Gastrocnemius medialis (tissue), 4 donors: Measurements from ENCODE around the gene USP7. TPM values are rescaled to one million over a fixed set of nuclear protein-coding genes. Genes with fewer than 3 reads are reported as not detected.

ENCODE experiments used
- ATAC-seq, 2 donors: fragments of 150-250 bp; one replicate each; pipeline ENCODE4 v1.9.1; 2016
- DNase-seq, 2 donors: peaks; one replicate each; pipeline ENCODE4 v3.0.0-alpha.2; 2019
- H3K27ac ChIP-seq, 4 donors: fragments of 200-600 bp; sonication (generic); 1 replicate in 1 of 4; 2 replicates in 3 of 4; pipeline ENCODE4 v1.5.1; 2016 to 2018; ENCODE audit warnings: mild to moderate bottlenecking in 2 of 4, moderate library complexity in 1 of 4
- H3K27me3 ChIP-seq, 3 donors: fragments of 200-600 bp; sonication (generic) in 2 of 3; 1 replicate in 1 of 3; 2 replicates in 2 of 3; pipeline versions ENCODE4 v1.5.1 to v1.6.0; 2016 to 2019; ENCODE audit warnings: mild to moderate bottlenecking in 1 of 3, moderate library complexity in 1 of 3
- H3K36me3 ChIP-seq, 2 donors: fragments of 200-600 bp; sonication (generic) in 1 of 2; one replicate each; pipeline ENCODE4 v1.5.1; 2017 to 2018
- H3K4me1 ChIP-seq, 2 donors: fragments of 200-600 bp; sonication (generic) in 1 of 2; one replicate each; pipeline ENCODE4 v1.5.1; 2016 to 2017; ENCODE audit warnings: mild to moderate bottlenecking in 2 of 2
- H3K4me3 ChIP-seq, 4 donors: fragments of 200-600 bp; sonication (generic) in 3 of 4; 1 replicate in 1 of 4; 2 replicates in 3 of 4; pipeline ENCODE4 v1.5.1; 2016 to 2019; ENCODE audit warnings: mild to moderate bottlenecking in 2 of 4
- H3K9me3 ChIP-seq, 3 donors: fragments of 200-600 bp; sonication (generic) in 2 of 3; 1 replicate in 1 of 3; 2 replicates in 2 of 3; pipeline ENCODE4 v1.5.1; 2016 to 2019
- POLR2A ChIP-seq, 2 donors: fragments of 450-650 bp; IDR thresholded peaks; one replicate each; pipeline ENCODE4 v1.6.1; 2017; ENCODE audit warnings: antibody characterized with exemption in 2 of 2, mild to moderate bottlenecking in 2 of 2, moderate library complexity in 2 of 2
- in situ Hi-C, 4 donors: fragments of 200-750 bp; cut with MboI; loops; one replicate each; pipeline versions ENCODE4 v1.15.0 to v1.8.0; 2017; ENCODE audit warnings: low sequenced_read_pairs in 4 of 4
- intact Hi-C: fragments of 100-400 bp; cut with DNase I; formaldehyde crosslinking; loops from one replicate; pipeline ENCODE4 v1.15.1; 2023; ENCODE audit warnings: low total_unique reads
- total RNA-seq, 4 donors: library from RNA; depleted of rRNA; stranded (reverse); fragments of >200 nt; gene quantifications; one replicate each; pipeline versions ENCODE4 v1.1.0 to v1.2.3, GENCODE V29; 2016
- TF ChIP-seq, protein P1 (sequence below), 5 experiments: fragments of 450-650 bp in 3 of 5; fragments of 200-600 bp in 2 of 5; sonication (generic) in 2 of 5; IDR thresholded peaks in 4 of 5; conservative IDR thresholded peaks in 1 of 5; 1 replicate in 4 of 5; 2 replicates in 1 of 5; pipeline ENCODE4 v1.5.1; 2016 to 2019; ENCODE audit warnings: antibody characterized with exemption in 5 of 5, mild to moderate bottlenecking in 3 of 5, moderate library complexity in 3 of 5

The USP7 gene
- total RNA-seq, 4 donors from 2014 or later, result 79.7 to 99.2 (median 85.6) TPM

DNA sequence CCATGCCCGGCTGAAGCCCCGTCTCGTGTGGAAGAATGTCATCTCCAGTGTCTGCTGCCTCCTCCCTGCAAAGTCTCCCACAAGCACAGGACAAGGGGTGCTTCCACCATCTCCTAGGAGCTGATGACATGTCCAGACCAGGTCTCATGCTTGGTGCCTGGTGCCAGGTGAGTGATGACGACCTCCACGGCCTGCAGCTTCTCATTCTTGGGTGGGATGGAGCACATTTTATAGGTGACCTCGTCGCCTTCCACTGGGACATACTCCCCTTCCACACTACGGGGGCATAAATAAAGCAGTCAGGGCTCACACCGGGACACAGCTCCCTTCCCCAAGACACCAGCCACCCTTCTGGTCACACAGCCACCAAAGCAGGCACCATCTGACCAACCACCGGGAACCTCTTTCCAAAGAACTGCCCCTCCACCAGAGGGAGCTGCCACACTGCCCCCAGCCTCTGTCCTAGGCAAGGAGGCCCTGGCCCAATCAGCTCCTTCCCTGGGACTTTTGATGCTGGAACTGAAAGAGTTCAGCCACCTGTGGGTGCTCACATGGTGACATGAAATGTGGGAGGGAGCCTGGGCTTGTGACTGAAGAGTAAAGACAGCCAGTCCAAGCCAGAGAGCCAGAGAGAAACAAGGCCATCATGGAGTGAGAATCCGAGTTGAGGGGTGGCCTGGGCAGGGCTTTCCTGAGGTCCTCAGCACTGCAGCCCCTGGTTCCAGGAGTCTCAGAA, 108.5 kb downstream of the USP7 start:
- DNase-seq (no peak), ATAC-seq (no peak)
- H3K4me3 ChIP-seq, result no peak overlapping the region
- H3K36me3 ChIP-seq, result peaks cover 0 to 47% of the 10 kb centered on the region in 2 donors
- H3K27ac ChIP-seq, result peak overlapping the region in 1 of 4 donors; percentile 25
- intact Hi-C loops (no loop called here), in situ Hi-C loops (loop anchor here in 1 of 4 donors (10.0 kb wide), 1 partner anchor 50 kb away; no protein-coding TSS in a partner anchor)
- H3K27me3 ChIP-seq, result no peaks in the 10 kb centered on the region
- H3K9me3 ChIP-seq, result no peaks in the 10 kb centered on the region
- TF ChIP-seq POLR2A (IDR thresholded peaks at IDR 0.05), result no peak
- TF ChIP-seq, protein P1, sequence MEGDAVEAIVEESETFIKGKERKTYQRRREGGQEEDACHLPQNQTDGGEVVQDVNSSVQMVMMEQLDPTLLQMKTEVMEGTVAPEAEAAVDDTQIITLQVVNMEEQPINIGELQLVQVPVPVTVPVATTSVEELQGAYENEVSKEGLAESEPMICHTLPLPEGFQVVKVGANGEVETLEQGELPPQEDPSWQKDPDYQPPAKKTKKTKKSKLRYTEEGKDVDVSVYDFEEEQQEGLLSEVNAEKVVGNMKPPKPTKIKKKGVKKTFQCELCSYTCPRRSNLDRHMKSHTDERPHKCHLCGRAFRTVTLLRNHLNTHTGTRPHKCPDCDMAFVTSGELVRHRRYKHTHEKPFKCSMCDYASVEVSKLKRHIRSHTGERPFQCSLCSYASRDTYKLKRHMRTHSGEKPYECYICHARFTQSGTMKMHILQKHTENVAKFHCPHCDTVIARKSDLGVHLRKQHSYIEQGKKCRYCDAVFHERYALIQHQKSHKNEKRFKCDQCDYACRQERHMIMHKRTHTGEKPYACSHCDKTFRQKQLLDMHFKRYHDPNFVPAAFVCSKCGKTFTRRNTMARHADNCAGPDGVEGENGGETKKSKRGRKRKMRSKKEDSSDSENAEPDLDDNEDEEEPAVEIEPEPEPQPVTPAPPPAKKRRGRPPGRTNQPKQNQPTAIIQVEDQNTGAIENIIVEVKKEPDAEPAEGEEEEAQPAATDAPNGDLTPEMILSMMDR (IDR thresholded peaks at IDR 0.05 in 4 of 5, conservative IDR thresholded peaks at IDR 0.05 in 1 of 5), result no peak
- peaks cover 0 to 11% of the 10 kb centered on the region in 2 donors for H3K4me1 ChIP-seq

DNA sequence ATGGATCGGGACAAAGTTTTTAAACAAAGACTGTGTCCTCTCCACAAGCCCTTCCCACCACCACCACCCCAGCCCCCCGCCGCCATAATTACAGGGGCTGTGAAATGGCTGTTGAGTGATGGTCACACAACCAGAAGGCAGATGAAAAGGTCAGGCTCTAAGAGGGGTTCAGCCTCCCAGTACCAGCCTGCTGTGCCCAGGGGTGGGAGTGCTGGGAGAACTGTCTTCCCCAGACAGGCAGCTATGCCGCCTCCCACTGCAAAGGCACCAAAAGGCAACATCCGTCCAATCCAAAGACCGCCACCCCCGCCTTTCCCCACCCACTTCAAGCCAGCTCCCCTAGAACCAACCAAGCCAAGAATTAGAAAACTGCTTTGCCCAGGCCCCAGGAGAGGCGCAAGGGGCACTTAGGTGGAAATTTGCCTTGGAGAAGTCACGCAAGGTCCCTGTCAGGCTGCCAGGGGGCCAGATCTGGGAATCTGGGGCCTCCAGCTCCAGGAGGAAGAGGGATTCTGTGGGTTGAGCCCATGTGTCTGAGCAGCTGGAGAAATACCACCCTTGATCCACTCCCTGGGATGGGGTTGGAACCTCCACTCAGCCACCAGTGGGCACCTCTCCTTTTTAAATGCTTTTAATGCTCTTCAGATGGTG, 109.3 kb downstream of the USP7 start:
- ATAC-seq, result no peak
- DNase-seq, result no peak
- intact Hi-C loops, result no loop called here
- Histone ChIP-seq H3K9me3 (no peaks in the 10 kb centered on the region), H3K27ac (peak overlapping the region in 3 of 4 donors; percentile 18 to 38 (median 25)), H3K4me1 (peaks cover 3 to 6% of the 10 kb centered on the region in 2 donors), H3K36me3 (peaks cover 0 to 55% of the 10 kb centered on the region in 2 donors), H3K27me3 (no peaks in the 10 kb centered on the region), H3K4me3 (no peak overlapping the region)
- in situ Hi-C loops, result loop anchor here in 1 of 4 donors (10.0 kb wide), 1 partner anchor 50 kb away; no protein-coding TSS in a partner anchor
- no peak for TF ChIP-seq POLR2A (IDR thresholded peaks at IDR 0.05)
- TF ChIP-seq, protein P1 (IDR thresholded peaks at IDR 0.05 in 4 of 5, conservative IDR thresholded peaks at IDR 0.05 in 1 of 5), result no peak

DNA sequence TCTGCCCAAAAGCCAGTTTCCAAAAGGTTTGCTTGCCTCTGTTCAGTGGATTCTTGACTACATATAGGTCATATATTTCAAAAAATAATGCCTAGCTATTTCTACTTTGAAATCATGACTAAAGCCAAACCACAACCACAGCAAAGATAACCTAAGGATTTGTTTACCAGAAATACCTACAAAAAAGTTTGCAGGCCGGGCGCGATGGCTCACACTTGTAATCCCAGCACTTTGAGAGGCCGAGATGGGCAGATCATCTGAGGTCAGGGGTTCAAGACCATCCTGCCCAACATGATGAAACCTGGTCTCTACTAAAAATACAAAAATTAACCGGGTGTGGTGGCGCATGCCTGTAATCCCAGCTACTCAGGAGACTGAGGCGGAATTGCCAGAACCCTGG, 110.1 kb downstream of the USP7 start:
- Histone ChIP-seq H3K4me1 (peaks cover 5 to 7% of the 10 kb centered on the region in 2 donors), H3K36me3 (peaks cover 0 to 61% of the 10 kb centered on the region in 2 donors), H3K27me3 (no peaks in the 10 kb centered on the region), H3K27ac (peak overlapping the region in 2 of 4 donors; percentile 38 to 39), H3K4me3 (no peak overlapping the region), H3K9me3 (no peaks in the 10 kb centered on the region)
- ATAC-seq (no peak), DNase-seq (no peak)
- no peak for TF ChIP-seq POLR2A (IDR thresholded peaks at IDR 0.05)
- TF ChIP-seq, protein P1 (IDR thresholded peaks at IDR 0.05 in 4 of 5, conservative IDR thresholded peaks at IDR 0.05 in 1 of 5), result no peak
- intact Hi-C loops (no loop called here), in situ Hi-C loops (loop anchor here in 1 of 4 donors (10.0 kb wide), 1 partner anchor 49 kb away; no protein-coding TSS in a partner anchor)

DNA sequence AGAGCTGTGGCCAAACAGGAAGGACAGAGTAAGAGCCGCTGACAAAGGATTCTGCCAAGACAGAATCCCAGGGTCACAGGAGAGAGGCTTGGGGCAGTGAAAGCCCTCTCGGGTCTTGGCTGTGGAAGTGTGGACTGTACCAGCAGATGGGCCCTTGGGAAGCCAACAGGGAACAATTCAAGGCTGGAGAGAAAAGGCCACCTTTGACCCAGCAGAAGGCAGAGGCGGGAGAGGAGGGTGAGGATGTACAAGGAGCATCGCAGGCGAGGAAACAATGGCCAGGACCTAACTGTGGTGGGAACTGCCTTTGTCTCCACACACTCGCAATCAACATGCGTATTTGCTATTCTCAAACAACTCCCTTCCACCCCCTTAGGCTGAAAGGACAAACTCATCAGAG, 110.6 kb downstream of the USP7 start:
- peaks cover 5 to 7% of the 10 kb centered on the region in 2 donors for H3K4me1 ChIP-seq
- no peak overlapping the region for H3K4me3 ChIP-seq
- no peaks in the 10 kb centered on the region for H3K9me3 ChIP-seq
- ATAC-seq (no peak), DNase-seq (no peak)
- H3K36me3 ChIP-seq, result peaks cover 0 to 57% of the 10 kb centered on the region in 2 donors
- no peak for TF ChIP-seq POLR2A (IDR thresholded peaks at IDR 0.05)
- TF ChIP-seq, protein P1 (IDR thresholded peaks at IDR 0.05 in 4 of 5, conservative IDR thresholded peaks at IDR 0.05 in 1 of 5), result no peak
- H3K27me3 ChIP-seq, result no peaks in the 10 kb centered on the region
- in situ Hi-C loops, result loop anchor here in 1 of 4 donors (10.0 kb wide), 1 partner anchor 48 kb away; no protein-coding TSS in a partner anchor
- intact Hi-C loops, result no loop called here
- H3K27ac ChIP-seq, result peak overlapping the region; percentile 12 to 39 (median 25)
